Left lobe of liver (tissue), 2 donors: ENCODE results near the gene KNCN. TPM values are rescaled to one million over a fixed set of nuclear protein-coding genes. Genes with fewer than 3 reads are reported as not detected.

ENCODE experiments used
- ATAC-seq: fragments of 200-7000 bp; cut with Tn5 transposase; one replicate; pipeline ENCODE4 v1.9.1; 2020; ENCODE audit warnings: mild to moderate bottlenecking, moderate library complexity
- DNase-seq: peaks from one replicate; pipeline ENCODE4 v3.0.0-alpha.2; 2020; ENCODE audit warnings: low spot score
- total RNA-seq: library from RNA; stranded (reverse); gene quantifications from one replicate; pipeline ENCODE4 v1.2.1, GENCODE V29; 2021
- donor health status: DM: no; HTN: no; CAD: no; lungs with moderate emphysema.
- donor health status: DM: no; HTN: yes; CAD: no.

KNCN gene
- not detected for total RNA-seq

- DNase-seq (no peak), ATAC-seq (no peak)
Measured at GRCh38 chr1:46551597-46552095, at the start of gene KNCN. Gene KNCN (minus strand): TSS chr1:46551647. CDS start chr1:46551215, 432 bp downstream.

- ATAC-seq (no peak), DNase-seq (no peak)
Measured at GRCh38 chr1:46599059-46599970, 47.9 kb upstream of the KNCN start.

GRCh38 chr1:46596846-46597245, 45.4 kb upstream of the KNCN start:
- no peak for DNase-seq
- no peak for ATAC-seq

- no peak for ATAC-seq
- DNase-seq: no peak
Measured at GRCh38 chr1:46596036-46596435, 44.6 kb upstream of the KNCN start.

- no peak for DNase-seq
- ATAC-seq: peak; percentile 34
Measured at GRCh38 chr1:46595127-46595526, 43.7 kb upstream of the KNCN start.

- DNase-seq (no peak), ATAC-seq (no peak)
Measured at GRCh38 chr1:46594063-46594462, 42.6 kb upstream of the KNCN start.

GRCh38 chr1:46592823-46593222, 41.4 kb upstream of the KNCN start:
- DNase-seq (no peak), ATAC-seq (no peak)

- DNase-seq (no peak), ATAC-seq (no peak)
Measured at GRCh38 chr1:46589529-46589928, 38.1 kb upstream of the KNCN start.

GRCh38 chr1:46587069-46587468, 35.6 kb upstream of the KNCN start:
- no peak for DNase-seq

GRCh38 chr1:46585312-46585938, 34.0 kb upstream of the KNCN start:
- ATAC-seq (no peak), DNase-seq (no peak)

More at GRCh38 chr1:46587069-46587468, 35.6 kb upstream of the KNCN start:
- ATAC-seq: peak; percentile 46

- no peak for ATAC-seq
- no peak for DNase-seq
Measured at GRCh38 chr1:46583494-46583893, 32.0 kb upstream of the KNCN start.

- DNase-seq (no peak), ATAC-seq (no peak)
Measured at GRCh38 chr1:46582972-46583371, 31.5 kb upstream of the KNCN start.

- DNase-seq (no peak), ATAC-seq (no peak)
Measured at GRCh38 chr1:46581681-46582455, 30.4 kb upstream of the KNCN start.

GRCh38 chr1:46580140-46580903, 28.9 kb upstream of the KNCN start:
- ATAC-seq (no peak), DNase-seq (no peak)

- ATAC-seq (no peak), DNase-seq (no peak)
Measured at GRCh38 chr1:46577671-46578070, 26.2 kb upstream of the KNCN start.

- no peak for ATAC-seq
Measured at GRCh38 chr1:46576596-46576995, 25.1 kb upstream of the KNCN start.

GRCh38 chr1:46575778-46576177, 24.3 kb upstream of the KNCN start:
- ATAC-seq (no peak), DNase-seq (no peak)

More at GRCh38 chr1:46576596-46576995, 25.1 kb upstream of the KNCN start:
- DNase-seq: no peak

- DNase-seq: no peak
- no peak for ATAC-seq
Measured at GRCh38 chr1:46575300-46575699, 23.9 kb upstream of the KNCN start.

- DNase-seq (no peak), ATAC-seq (no peak)
Measured at GRCh38 chr1:46571691-46572225, 20.3 kb upstream of the KNCN start.
